Pancreas (tissue), 10 donors: ENCODE results near the gene U2AF2. TPM values are rescaled to one million over a fixed set of nuclear protein-coding genes. Genes with fewer than 3 reads are reported as not detected.
A peak's percentile ranks its signal among the peaks of the same experiment; 100 is the strongest.

Experiments used
- ATAC-seq, 4 donors: fragments of 200-7000 bp; cut with Tn5 transposase; one replicate each; pipeline versions ENCODE4 v1.8.0 to v1.9.1; 2020; ENCODE audit warnings: mild to moderate bottlenecking in 4 of 4, moderate library complexity in 4 of 4
- DNase-seq, 6 donors: peaks; one replicate each; pipeline ENCODE4 v3.0.0-alpha.2; 2020
- FAIRE-seq: peaks from 2 replicates; lab custom pipeline; 2012; peaks lifted over from hg19 to GRCh38; lab: Jason Lieb, UNC
- H3K27ac ChIP-seq, 4 donors: fragments of 200-600 bp; sonication (generic); 1 replicate in 3 of 4; 2 replicates in 1 of 4; pipeline versions ENCODE4 v1.5.0 to v1.8.0; 2020
- H3K27me3 ChIP-seq, 4 donors: fragments of 200-600 bp; one replicate each; pipeline ENCODE4 v1.8.0; 2021
- H3K36me3 ChIP-seq, 3 donors: fragments of 200-600 bp; sonication (generic) in 1 of 3; one replicate each; pipeline versions ENCODE4 v1.5.0 to v1.8.0; 2020 to 2021
- H3K4me1 ChIP-seq, 3 donors: fragments of 200-600 bp; one replicate each; pipeline ENCODE4 v1.8.0; 2021
- H3K4me3 ChIP-seq, 4 donors: fragments of 200-600 bp; sonication (generic) in 2 of 4; one replicate each; pipeline versions ENCODE4 v1.5.0 to v1.8.0; 2020 to 2021
- H3K9me3 ChIP-seq, 4 donors: fragments of 200-600 bp; one replicate each; pipeline ENCODE4 v1.8.0; 2021
- WGBS, 2 donors: extraction: QIAGEN DNeasy Blood & Tissue Kit; methylation state at CpG; one replicate each; pipeline ENCODE4 v1.1.7; 2013; 5-methylcytosine and 5-hydroxymethylcytosine counted together
- intact Hi-C, 3 donors: fragments of 100-400 bp; cut with DNase I; formaldehyde crosslinking; loops; one replicate each; pipeline versions ENCODE4 v1.11.1 to v1.14.2; 2022
- polyA plus RNA-seq, 2 donors: library from polyadenylated mRNA; stranded (reverse); fragments of 200-250 nt; gene quantifications; one replicate each; pipeline ENCODE4 v1.2.3, GENCODE V29; 2013
- total RNA-seq, 6 donors: library from RNA; stranded (reverse); fragmentation: NEBNext Ultra II Directional in 4 of 6; extraction: Animal tissue kit (Norgen Biotek cat#: 25700) in 4 of 6; gene quantifications; one replicate each; pipeline versions ENCODE4 v1.2.1 to v1.2.4, GENCODE V29; 2021 to 2023
- TF ChIP-seq, protein P1 (sequence below), 4 donors: fragments of 200-600 bp; sonication (generic) in 3 of 4; IDR thresholded peaks; one replicate each; pipeline versions ENCODE4 v1.5.0 to v1.8.0; 2021; ENCODE audit warnings: antibody characterized with exemption in 4 of 4
- donor health status: healthy with polysubstance abuse.
- donor health status: DM: no; HTN: no; CAD: no; lungs with moderate emphysema.
- donor health status: DM: no; HTN: no; CAD: no.
- donor health status: control.
- donor health status: control.
- donor health status: Bipolar disorder and iron deficiency.
- donor health status: DM: yes; HTN: yes; CAD: no.
- donor health status: DM: no; HTN: no; CAD: no.
- donor health status: DM: no; HTN: no; CAD: no.
- donor health status: DM: yes; HTN: yes; CAD: no.

Gene U2AF2
- total and polyA plus RNA-seq, 8 donors: 38.4 to 113 (median 62.4) TPM

DNA sequence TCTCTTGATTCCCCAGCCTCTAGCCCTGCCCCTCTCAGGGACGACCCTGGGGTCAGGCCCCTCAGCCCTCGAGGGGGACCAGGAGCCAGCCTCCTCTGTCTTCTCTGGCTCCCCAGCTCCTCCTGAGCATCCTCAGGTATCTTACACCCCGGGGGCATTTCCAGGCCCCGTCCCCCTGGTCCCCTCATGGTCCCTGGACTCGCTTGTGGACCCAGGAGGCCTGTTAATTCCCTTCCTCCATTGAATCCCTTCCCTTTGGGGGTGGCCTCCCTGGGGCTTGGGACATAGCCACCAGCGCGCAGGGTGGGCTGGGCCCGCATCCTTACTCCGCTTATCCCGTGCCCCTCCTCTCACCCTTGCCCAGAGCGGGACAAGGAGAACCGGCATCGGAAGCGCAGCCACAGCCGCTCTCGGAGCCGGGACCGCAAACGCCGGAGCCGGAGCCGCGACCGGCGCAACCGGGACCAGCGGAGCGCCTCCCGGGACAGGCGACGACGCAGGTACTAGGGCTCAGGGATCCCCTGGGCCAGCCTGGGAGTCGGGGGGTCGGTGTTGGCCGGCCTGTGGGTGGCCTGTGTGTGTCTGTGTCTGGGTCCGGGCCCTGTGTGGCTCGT lies 4.1 kb downstream of the U2AF2 start:
- Histone ChIP-seq H3K4me1 (peaks cover 18 to 24% (median 22%) of the 10 kb centered on the region in 3 donors), H3K36me3 (peaks cover 5 to 30% (median 23%) of the 10 kb centered on the region in 3 donors), H3K27ac (no peak overlapping the region), H3K9me3 (no peaks in the 10 kb centered on the region), H3K27me3 (no peaks in the 10 kb centered on the region), H3K4me3 (no peak overlapping the region)
- DNase-seq (peak in 2 of 6 donors; percentile 33 to 62), ATAC-seq (no peak), FAIRE-seq (no peak)
- 86 to 92% methylated on average over 37 of the region's 37 CpGs for WGBS, 2 donors
- TF ChIP-seq, protein P1, sequence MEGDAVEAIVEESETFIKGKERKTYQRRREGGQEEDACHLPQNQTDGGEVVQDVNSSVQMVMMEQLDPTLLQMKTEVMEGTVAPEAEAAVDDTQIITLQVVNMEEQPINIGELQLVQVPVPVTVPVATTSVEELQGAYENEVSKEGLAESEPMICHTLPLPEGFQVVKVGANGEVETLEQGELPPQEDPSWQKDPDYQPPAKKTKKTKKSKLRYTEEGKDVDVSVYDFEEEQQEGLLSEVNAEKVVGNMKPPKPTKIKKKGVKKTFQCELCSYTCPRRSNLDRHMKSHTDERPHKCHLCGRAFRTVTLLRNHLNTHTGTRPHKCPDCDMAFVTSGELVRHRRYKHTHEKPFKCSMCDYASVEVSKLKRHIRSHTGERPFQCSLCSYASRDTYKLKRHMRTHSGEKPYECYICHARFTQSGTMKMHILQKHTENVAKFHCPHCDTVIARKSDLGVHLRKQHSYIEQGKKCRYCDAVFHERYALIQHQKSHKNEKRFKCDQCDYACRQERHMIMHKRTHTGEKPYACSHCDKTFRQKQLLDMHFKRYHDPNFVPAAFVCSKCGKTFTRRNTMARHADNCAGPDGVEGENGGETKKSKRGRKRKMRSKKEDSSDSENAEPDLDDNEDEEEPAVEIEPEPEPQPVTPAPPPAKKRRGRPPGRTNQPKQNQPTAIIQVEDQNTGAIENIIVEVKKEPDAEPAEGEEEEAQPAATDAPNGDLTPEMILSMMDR (IDR thresholded peaks at IDR 0.05): no peak
- intact Hi-C loops: no loop called here

DNA sequence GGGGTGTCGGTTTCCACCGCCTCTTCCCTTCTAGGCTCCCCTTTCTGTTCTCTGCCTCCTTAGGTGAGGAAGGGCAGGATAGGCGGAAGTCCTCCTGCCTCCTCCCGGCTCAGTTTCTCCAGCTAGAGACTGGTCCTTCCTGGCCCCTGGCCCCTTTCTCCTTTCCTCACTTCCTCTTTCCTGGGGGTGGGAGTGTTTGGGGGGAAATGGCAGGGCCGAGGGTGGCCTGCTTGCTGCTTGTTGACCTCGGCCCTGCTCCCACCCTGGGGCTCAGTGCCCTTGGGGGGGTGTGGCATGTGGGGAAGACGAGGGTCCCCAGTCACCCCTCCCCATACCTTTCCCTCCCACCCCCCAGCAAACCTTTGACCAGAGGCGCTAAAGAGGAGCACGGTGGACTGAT lies 5.0 kb downstream of the U2AF2 start:
- no peak overlapping the region for H3K27ac ChIP-seq
- DNase-seq: peak in 1 of 6 donors; percentile 60
- TF ChIP-seq, protein P1 (IDR thresholded peaks at IDR 0.05): no peak
- no peaks in the 10 kb centered on the region for H3K9me3 ChIP-seq
- no peaks in the 10 kb centered on the region for H3K27me3 ChIP-seq
- FAIRE-seq: no peak
- no peak for ATAC-seq
- H3K4me1 ChIP-seq: peaks cover 18 to 24% (median 22%) of the 10 kb centered on the region in 3 donors
- intact Hi-C loops: no loop called here
- 70 to 75% methylated on average over 9 of the region's 9 CpGs for WGBS, 2 donors
- H3K36me3 ChIP-seq: peaks cover 5 to 36% (median 28%) of the 10 kb centered on the region in 3 donors
- no peak overlapping the region for H3K4me3 ChIP-seq

DNA sequence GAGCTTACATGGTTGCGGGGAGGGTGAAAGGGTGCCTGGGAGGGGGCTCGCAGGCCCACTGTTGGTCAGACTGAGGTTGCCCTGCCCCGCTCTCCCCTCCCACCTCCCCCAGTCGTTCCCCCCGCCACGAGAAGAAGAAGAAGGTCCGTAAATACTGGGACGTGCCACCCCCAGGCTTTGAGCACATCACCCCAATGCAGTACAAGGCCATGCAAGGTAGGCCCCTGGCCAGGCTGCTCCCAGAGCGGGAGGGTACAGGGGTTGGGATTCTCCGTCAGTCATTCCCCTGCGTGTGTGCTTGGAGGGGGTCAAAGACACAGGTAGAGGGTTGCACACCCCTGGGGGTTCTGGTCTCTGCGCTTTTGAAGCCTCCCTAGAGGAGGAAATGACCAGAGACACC lies 5.6 kb downstream of the U2AF2 start:
- Histone ChIP-seq H3K36me3 (peaks cover 5 to 36% (median 28%) of the 10 kb centered on the region in 3 donors), H3K9me3 (no peaks in the 10 kb centered on the region), H3K27me3 (no peaks in the 10 kb centered on the region), H3K4me3 (no peak overlapping the region), H3K4me1 (peaks cover 18 to 24% (median 22%) of the 10 kb centered on the region in 3 donors), H3K27ac (no peak overlapping the region)
- TF ChIP-seq, protein P1 (IDR thresholded peaks at IDR 0.05): no peak
- FAIRE-seq (no peak), DNase-seq (peak in 1 of 6 donors; percentile 36), ATAC-seq (no peak)
- WGBS, 2 donors: 81 to 82% methylated on average over 12 of the region's 12 CpGs
- intact Hi-C loops: no loop called here

GRCh38 chr19:55660991-55661390 lies 6.2 kb downstream of the U2AF2 start:
- Histone ChIP-seq H3K27ac (no peak overlapping the region), H3K4me1 (peaks cover 17 to 22% (median 22%) of the 10 kb centered on the region in 3 donors), H3K27me3 (no peaks in the 10 kb centered on the region), H3K36me3 (peaks cover 8 to 42% (median 31%) of the 10 kb centered on the region in 3 donors), H3K9me3 (no peaks in the 10 kb centered on the region), H3K4me3 (no peak overlapping the region)
- intact Hi-C loops: no loop called here
- 75 to 80% methylated on average over 16 of the region's 16 CpGs for WGBS, 2 donors
- DNase-seq: peak in 1 of 6 donors; percentile 53
- no peak for FAIRE-seq
- TF ChIP-seq, protein P1 (IDR thresholded peaks at IDR 0.05): no peak
- ATAC-seq: no peak

- no peak for FAIRE-seq
- Histone ChIP-seq H3K27ac (no peak overlapping the region), H3K4me1 (peaks cover 9 to 14% (median 14%) of the 10 kb centered on the region in 3 donors), H3K27me3 (no peaks in the 10 kb centered on the region), H3K4me3 (no peak overlapping the region), H3K36me3 (peaks cover 9 to 50% (median 31%) of the 10 kb centered on the region in 3 donors), H3K9me3 (no peaks in the 10 kb centered on the region)
- no peak for DNase-seq
- WGBS, 2 donors: 76 to 78% methylated on average over 7 of the region's 7 CpGs
- intact Hi-C loops: no loop called here
- no peak for ATAC-seq
- TF ChIP-seq, protein P1 (IDR thresholded peaks at IDR 0.05): no peak
These were observed 7.0 kb downstream of the U2AF2 start for GRCh38 chr19:55661826-55662225.
